NCI-H510A treated with DMSO at 0.1 percent for 48 hours (cell line): ENCODE results near the gene EI24.
"Not testable (repeated sequence)": the region's sequence is repeated elsewhere in the genome, so short reads cannot be mapped to it uniquely, and the experiment has no call there.

Experiments
- DNase-seq: peaks from one replicate; lab custom pipeline; 2025; lab: John Stamatoyannopoulos, UW

Gene EI24

GRCh38 chr11:125568970-125569914 is at the start of gene EI24:
Gene EI24 (plus strand): TSS chr11:125569477. CDS start chr11:125572528, 3,051 bp downstream.
- DNase-seq = peak; percentile 73

- no peak for DNase-seq
These were observed 49.1 kb upstream of the EI24 start for GRCh38 chr11:125519860-125520834.

- no peak for DNase-seq
These were observed 44.0 kb upstream of the EI24 start for GRCh38 chr11:125525303-125525702.

GRCh38 chr11:125532668-125533067 is 36.6 kb upstream of the EI24 start:
- no peak for DNase-seq

- no peak for DNase-seq
These were observed 33.7 kb upstream of the EI24 start for GRCh38 chr11:125535585-125535984.

GRCh38 chr11:125536834-125537233 is 32.4 kb upstream of the EI24 start:
- not testable (repeated sequence) for DNase-seq

- no peak for DNase-seq
These were observed 26.6 kb upstream of the EI24 start for GRCh38 chr11:125542709-125543108.

- no peak for DNase-seq
These were observed 18.5 kb upstream of the EI24 start for GRCh38 chr11:125550780-125551179.

- no peak for DNase-seq
These were observed 17.4 kb upstream of the EI24 start for GRCh38 chr11:125551835-125552342.

- DNase-seq = no peak
These were observed 16.4 kb upstream of the EI24 start for GRCh38 chr11:125552927-125553326.

- DNase-seq = no peak
These were observed 15.9 kb upstream of the EI24 start for GRCh38 chr11:125553357-125553756.

GRCh38 chr11:125554038-125554437 is 15.2 kb upstream of the EI24 start:
- DNase-seq = no peak

GRCh38 chr11:125559888-125560287 is 9.4 kb upstream of the EI24 start:
- no peak for DNase-seq

- DNase-seq = no peak
These were observed 7.4 kb upstream of the EI24 start for GRCh38 chr11:125561924-125562323.

- no peak for DNase-seq
These were observed 6.8 kb upstream of the EI24 start for GRCh38 chr11:125562430-125562829.

GRCh38 chr11:125564357-125564756 is 4.9 kb upstream of the EI24 start:
- no peak for DNase-seq

GRCh38 chr11:125566235-125566634 is 3.0 kb upstream of the EI24 start:
- DNase-seq = no peak

GRCh38 chr11:125569915-125570621 is 791 bp downstream of the EI24 start:
- peak; percentile 16 for DNase-seq

- no peak for DNase-seq
These were observed 1.7 kb downstream of the EI24 start for GRCh38 chr11:125570952-125571351.

- DNase-seq = no peak
These were observed 3.6 kb downstream of the EI24 start for GRCh38 chr11:125572916-125573315.

GRCh38 chr11:125577181-125577580 is 7.9 kb downstream of the EI24 start:
- DNase-seq = not testable (repeated sequence)

- DNase-seq = no peak
These were observed 9.5 kb downstream of the EI24 start for GRCh38 chr11:125578783-125579182.
